SK-N-SH treated with all-trans-retinoic acid at 6 μM for 48 hours (cell line): ENCODE data around the gene CLDN18.

Experiments
- ARNTL ChIP-seq: fragments of 450-650 bp; formaldehyde crosslinking; IDR thresholded peaks from 2 replicates; pipeline ENCODE4 v1.5.0; 2020; ENCODE audit warnings: low read depth, mild to moderate bottlenecking, moderate library complexity, borderline replicate concordance
- CREB5 ChIP-seq: fragments of 250-450 bp; sonication (Bioruptor Pico); IDR thresholded peaks from 2 replicates; pipeline ENCODE4 v1.5.1; 2020; ENCODE audit warnings: low read depth, mild to moderate bottlenecking, moderate library complexity
- ISL1 ChIP-seq: fragments of 250-450 bp; sonication (Bioruptor Pico); IDR thresholded peaks from 2 replicates; pipeline ENCODE4 v2.1.2; 2022; ENCODE audit warnings: mild to moderate bottlenecking, moderate library complexity
- PATZ1 ChIP-seq: fragments of 250-450 bp; sonication (Bioruptor Pico); IDR thresholded peaks from 2 replicates; pipeline ENCODE4 v1.8.0; 2020; ENCODE audit warnings: mild to moderate bottlenecking, moderate library complexity, borderline replicate concordance
- POU6F1 ChIP-seq: fragments of 250-450 bp; sonication (Bioruptor Pico); IDR thresholded peaks from 2 replicates; pipeline ENCODE4 v1.8.0; 2021; ENCODE audit warnings: low read depth, mild to moderate bottlenecking, moderate library complexity, borderline replicate concordance
- PPARA ChIP-seq: fragments of 250-450 bp; sonication (Bioruptor Pico); IDR thresholded peaks from 2 replicates; pipeline ENCODE4 v1.5.0; 2020; ENCODE audit warnings: mild to moderate bottlenecking, borderline replicate concordance
- SNAI2 ChIP-seq: fragments of 250-450 bp; sonication (Bioruptor Pico); IDR thresholded peaks from 2 replicates; pipeline ENCODE4 v1.5.0; 2020; ENCODE audit warnings: mild to moderate bottlenecking, moderate library complexity
- TSHZ2 ChIP-seq: fragments of 250-450 bp; sonication (Bioruptor Pico); IDR thresholded peaks from 2 replicates; pipeline ENCODE4 v1.5.0; 2020; ENCODE audit warnings: mild to moderate bottlenecking, moderate library complexity

GRCh38 chr3:137990427-137990826, 19.5 kb upstream of the CLDN18 start:
- no peak for TF ChIP-seq PATZ1 (CRISPR knock-in tag)
- TF ChIP-seq SNAI2 (CRISPR knock-in tag), result no peak
- no peak for TF ChIP-seq POU6F1 (CRISPR knock-in tag)
- no peak for TF ChIP-seq TSHZ2 (CRISPR knock-in tag)
- TF ChIP-seq PPARA (CRISPR knock-in tag), result no peak
- TF ChIP-seq ARNTL (CRISPR knock-in tag), result no peak
- TF ChIP-seq CREB5, result no peak
- no peak for TF ChIP-seq ISL1
